SK-N-SH treated with all-trans-retinoic acid at 6 μM for 48 hours (cell line): ENCODE results near the gene PDGFC.

Experiments
- ATAC-seq: fragments of 200-7000 bp; cut with Tn5 transposase; 3 replicates; pipeline ENCODE4 v1.9.1; 2020; ENCODE audit warnings: mild to moderate bottlenecking, moderate library complexity
- ARNTL ChIP-seq: fragments of 450-650 bp; formaldehyde crosslinking; IDR thresholded peaks from 2 replicates; pipeline ENCODE4 v1.5.0; 2020; ENCODE audit warnings: low read depth, mild to moderate bottlenecking, moderate library complexity, borderline replicate concordance
- BACH2 ChIP-seq: fragments of 250-450 bp; sonication (Bioruptor Pico); IDR thresholded peaks from 2 replicates; pipeline ENCODE4 v1.9.0; 2021; ENCODE audit warnings: mild to moderate bottlenecking, borderline replicate concordance
- CREB5 ChIP-seq: fragments of 250-450 bp; sonication (Bioruptor Pico); IDR thresholded peaks from 2 replicates; pipeline ENCODE4 v1.5.1; 2020; ENCODE audit warnings: low read depth, mild to moderate bottlenecking, moderate library complexity
- CSDC2 ChIP-seq: fragments of 250-450 bp; sonication (Bioruptor Pico); IDR thresholded peaks from 2 replicates; pipeline ENCODE4 v1.5.0; 2020; ENCODE audit warnings: mild to moderate bottlenecking, moderate library complexity
- CSRNP3 ChIP-seq: fragments of 250-450 bp; sonication (Bioruptor Pico); IDR thresholded peaks from 2 replicates; pipeline ENCODE4 v1.5.1; 2021; ENCODE audit warnings: mild to moderate bottlenecking, moderate library complexity
- ESRRG ChIP-seq: fragments of 250-450 bp; sonication (Bioruptor Pico); IDR thresholded peaks from 2 replicates; pipeline ENCODE4 v1.6.1; 2021; ENCODE audit warnings: mild to moderate bottlenecking
- GLIS3 ChIP-seq: fragments of 250-450 bp; sonication (Bioruptor Pico); IDR thresholded peaks from 2 replicates; pipeline ENCODE4 v1.5.0; 2020; ENCODE audit warnings: mild to moderate bottlenecking, moderate library complexity
- ISL1 ChIP-seq: fragments of 250-450 bp; sonication (Bioruptor Pico); IDR thresholded peaks from 2 replicates; pipeline ENCODE4 v2.1.2; 2022; ENCODE audit warnings: mild to moderate bottlenecking, moderate library complexity
- PATZ1 ChIP-seq: fragments of 250-450 bp; sonication (Bioruptor Pico); IDR thresholded peaks from 2 replicates; pipeline ENCODE4 v1.8.0; 2020; ENCODE audit warnings: mild to moderate bottlenecking, moderate library complexity, borderline replicate concordance
- PPARA ChIP-seq: fragments of 250-450 bp; sonication (Bioruptor Pico); IDR thresholded peaks from 2 replicates; pipeline ENCODE4 v1.5.0; 2020; ENCODE audit warnings: mild to moderate bottlenecking, borderline replicate concordance
- RARB ChIP-seq: fragments of 250-450 bp; sonication (Bioruptor Pico); IDR thresholded peaks from 2 replicates; pipeline ENCODE4 v1.8.0; 2021; ENCODE audit warnings: mild to moderate bottlenecking, moderate library complexity
- SNAI2 ChIP-seq: fragments of 250-450 bp; sonication (Bioruptor Pico); IDR thresholded peaks from 2 replicates; pipeline ENCODE4 v1.5.0; 2020; ENCODE audit warnings: mild to moderate bottlenecking, moderate library complexity
- TCF4 ChIP-seq: fragments of 250-450 bp; sonication (Bioruptor Pico); IDR thresholded peaks from 2 replicates; pipeline ENCODE4 v1.8.0; 2021; ENCODE audit warnings: mild to moderate bottlenecking, moderate library complexity, borderline replicate concordance
- ZFP3 ChIP-seq: fragments of 250-450 bp; sonication (Bioruptor Pico); IDR thresholded peaks from 2 replicates; pipeline ENCODE4 v1.5.0; 2020; ENCODE audit warnings: mild to moderate bottlenecking, moderate library complexity
- ZFP30 ChIP-seq: fragments of 450-650 bp; formaldehyde crosslinking; IDR thresholded peaks from 2 replicates; pipeline ENCODE4 v1.5.0; 2022; ENCODE audit warnings: mild to moderate bottlenecking, moderate library complexity
- ZNF565 ChIP-seq: fragments of 450-650 bp; formaldehyde crosslinking; conservative IDR thresholded peaks from 2 replicates; pipeline ENCODE4 v1.5.0; 2020; ENCODE audit warnings: low read depth, mild to moderate bottlenecking, moderate library complexity
- ZNF70 ChIP-seq: fragments of 450-650 bp; formaldehyde crosslinking; IDR thresholded peaks from 2 replicates; pipeline ENCODE4 v1.5.0; 2020; ENCODE audit warnings: mild to moderate bottlenecking, moderate library complexity
- ZNF8 ChIP-seq: fragments of 450-650 bp; formaldehyde crosslinking; IDR thresholded peaks from 2 replicates; pipeline ENCODE4 v1.5.0; 2020; ENCODE audit warnings: mild to moderate bottlenecking, moderate library complexity
- TF ChIP-seq, protein P1 (sequence below): fragments of 250-450 bp; sonication (Bioruptor Pico); IDR thresholded peaks from 2 replicates; pipeline ENCODE4 v1.8.0; 2021; ENCODE audit warnings: low read depth, mild to moderate bottlenecking, moderate library complexity, borderline replicate concordance
- TF ChIP-seq, protein P2 (sequence below): fragments of 250-450 bp; sonication (Bioruptor Pico); IDR thresholded peaks from 2 replicates; pipeline ENCODE4 v1.5.0; 2020; ENCODE audit warnings: mild to moderate bottlenecking, moderate library complexity

The PDGFC gene

DNA sequence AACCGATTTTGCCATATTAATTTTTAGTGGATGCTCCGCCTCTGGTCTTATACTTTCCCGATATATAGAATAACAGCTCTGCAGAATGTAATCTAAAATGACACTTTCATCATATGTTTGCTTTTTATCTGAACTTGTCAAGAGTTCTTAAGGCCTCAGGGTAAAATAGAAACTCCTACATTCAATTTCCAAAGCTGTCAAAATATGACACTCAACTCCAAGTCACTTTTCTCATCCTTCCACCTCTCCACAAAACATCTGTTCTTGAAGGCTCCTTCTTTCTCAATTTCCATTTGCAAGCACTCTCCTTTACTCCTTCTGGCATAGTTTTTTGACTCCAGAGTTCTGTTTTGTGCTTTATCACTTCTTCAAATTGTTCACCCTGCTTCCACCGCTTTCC lies 242.2 kb downstream of the PDGFC start:
- no peak for ATAC-seq
- TF ChIP-seq RARB (no peak), CSDC2 (no peak), ZFP30 (CRISPR knock-in tag) (no peak), PPARA (no peak), ZFP3 (CRISPR knock-in tag) (no peak), TCF4 (no peak), ZNF8 (CRISPR knock-in tag) (no peak), GLIS3 (CRISPR knock-in tag) (no peak), ISL1 (no peak)
- TF ChIP-seq, protein P1, sequence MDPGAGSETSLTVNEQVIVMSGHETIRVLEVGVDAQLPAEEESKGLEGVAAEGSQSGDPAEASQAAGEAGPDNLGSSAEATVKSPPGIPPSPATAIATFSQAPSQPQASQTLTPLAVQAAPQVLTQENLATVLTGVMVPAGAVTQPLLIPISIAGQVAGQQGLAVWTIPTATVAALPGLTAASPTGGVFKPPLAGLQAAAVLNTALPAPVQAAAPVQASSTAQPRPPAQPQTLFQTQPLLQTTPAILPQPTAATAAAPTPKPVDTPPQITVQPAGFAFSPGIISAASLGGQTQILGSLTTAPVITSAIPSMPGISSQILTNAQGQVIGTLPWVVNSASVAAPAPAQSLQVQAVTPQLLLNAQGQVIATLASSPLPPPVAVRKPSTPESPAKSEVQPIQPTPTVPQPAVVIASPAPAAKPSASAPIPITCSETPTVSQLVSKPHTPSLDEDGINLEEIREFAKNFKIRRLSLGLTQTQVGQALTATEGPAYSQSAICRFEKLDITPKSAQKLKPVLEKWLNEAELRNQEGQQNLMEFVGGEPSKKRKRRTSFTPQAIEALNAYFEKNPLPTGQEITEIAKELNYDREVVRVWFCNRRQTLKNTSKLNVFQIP (CRISPR knock-in tag): no peak
- TF ChIP-seq, protein P2, sequence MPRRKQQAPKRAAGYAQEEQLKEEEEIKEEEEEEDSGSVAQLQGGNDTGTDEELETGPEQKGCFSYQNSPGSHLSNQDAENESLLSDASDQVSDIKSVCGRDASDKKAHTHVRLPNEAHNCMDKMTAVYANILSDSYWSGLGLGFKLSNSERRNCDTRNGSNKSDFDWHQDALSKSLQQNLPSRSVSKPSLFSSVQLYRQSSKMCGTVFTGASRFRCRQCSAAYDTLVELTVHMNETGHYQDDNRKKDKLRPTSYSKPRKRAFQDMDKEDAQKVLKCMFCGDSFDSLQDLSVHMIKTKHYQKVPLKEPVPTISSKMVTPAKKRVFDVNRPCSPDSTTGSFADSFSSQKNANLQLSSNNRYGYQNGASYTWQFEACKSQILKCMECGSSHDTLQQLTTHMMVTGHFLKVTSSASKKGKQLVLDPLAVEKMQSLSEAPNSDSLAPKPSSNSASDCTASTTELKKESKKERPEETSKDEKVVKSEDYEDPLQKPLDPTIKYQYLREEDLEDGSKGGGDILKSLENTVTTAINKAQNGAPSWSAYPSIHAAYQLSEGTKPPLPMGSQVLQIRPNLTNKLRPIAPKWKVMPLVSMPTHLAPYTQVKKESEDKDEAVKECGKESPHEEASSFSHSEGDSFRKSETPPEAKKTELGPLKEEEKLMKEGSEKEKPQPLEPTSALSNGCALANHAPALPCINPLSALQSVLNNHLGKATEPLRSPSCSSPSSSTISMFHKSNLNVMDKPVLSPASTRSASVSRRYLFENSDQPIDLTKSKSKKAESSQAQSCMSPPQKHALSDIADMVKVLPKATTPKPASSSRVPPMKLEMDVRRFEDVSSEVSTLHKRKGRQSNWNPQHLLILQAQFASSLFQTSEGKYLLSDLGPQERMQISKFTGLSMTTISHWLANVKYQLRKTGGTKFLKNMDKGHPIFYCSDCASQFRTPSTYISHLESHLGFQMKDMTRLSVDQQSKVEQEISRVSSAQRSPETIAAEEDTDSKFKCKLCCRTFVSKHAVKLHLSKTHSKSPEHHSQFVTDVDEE (CRISPR knock-in tag): no peak
- TF ChIP-seq, all 23 proteins: peak for 0

- no peak for ATAC-seq
- TF ChIP-seq CREB5 (CRISPR knock-in tag) (no peak), ZFP3 (CRISPR knock-in tag) (no peak), ESRRG (no peak), ZNF565 (no peak), CSRNP3 (no peak), RARB (no peak), ZNF70 (no peak), ZFP30 (CRISPR knock-in tag) (no peak), PATZ1 (CRISPR knock-in tag) (no peak), SNAI2 (CRISPR knock-in tag) (no peak), ZNF8 (CRISPR knock-in tag) (no peak), ARNTL (CRISPR knock-in tag) (no peak), BACH2 (CRISPR knock-in tag) (no peak), ISL1 (no peak), PPARA (no peak)
- TF ChIP-seq, protein P2 (CRISPR knock-in tag): no peak
- TF ChIP-seq, protein P1 (CRISPR knock-in tag): no peak
- TF ChIP-seq, all 23 proteins: peak for 0
These were observed 246.3 kb downstream of the PDGFC start for GRCh38 chr4:156725257-156725656.
